ENCODE results near the gene EPB41L1. TPM values are rescaled to one million over a fixed set of nuclear protein-coding genes. Genes with fewer than 3 reads are reported as not detected.

The EPB41L1 gene
- total RNA-seq, 1 experiment from 2014 or later: 38.7 TPM

DNA sequence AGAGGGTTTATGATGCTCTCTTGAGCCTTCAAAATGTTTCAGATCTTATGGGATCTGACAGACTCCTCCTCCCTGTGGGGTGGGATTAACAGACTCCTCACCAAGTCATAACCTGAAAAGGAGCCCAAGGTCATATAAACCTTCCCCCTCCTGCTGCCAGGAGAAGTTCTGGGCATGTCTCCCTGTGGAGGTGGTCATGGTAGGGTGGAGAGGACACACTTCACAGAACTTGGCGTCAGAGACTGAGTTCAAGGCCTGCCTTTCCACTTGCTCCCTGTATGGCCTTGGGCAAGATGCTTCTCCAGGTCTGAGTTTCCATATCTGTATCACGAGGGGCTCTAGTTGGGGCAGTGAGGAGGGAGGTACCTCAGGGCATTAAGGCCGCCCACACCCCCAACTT lies 49.3 kb downstream of the EPB41L1 start (continued):
- TF ChIP-seq, protein P1, sequence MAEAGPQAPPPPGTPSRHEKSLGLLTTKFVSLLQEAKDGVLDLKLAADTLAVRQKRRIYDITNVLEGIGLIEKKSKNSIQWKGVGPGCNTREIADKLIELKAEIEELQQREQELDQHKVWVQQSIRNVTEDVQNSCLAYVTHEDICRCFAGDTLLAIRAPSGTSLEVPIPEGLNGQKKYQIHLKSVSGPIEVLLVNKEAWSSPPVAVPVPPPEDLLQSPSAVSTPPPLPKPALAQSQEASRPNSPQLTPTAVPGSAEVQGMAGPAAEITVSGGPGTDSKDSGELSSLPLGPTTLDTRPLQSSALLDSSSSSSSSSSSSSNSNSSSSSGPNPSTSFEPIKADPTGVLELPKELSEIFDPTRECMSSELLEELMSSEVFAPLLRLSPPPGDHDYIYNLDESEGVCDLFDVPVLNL (CRISPR knock-in tag; IDR thresholded peaks at IDR 0.05; ENCODE audit: borderline replicate concordance, low read depth): no peak
- TF ChIP-seq, protein P2, sequence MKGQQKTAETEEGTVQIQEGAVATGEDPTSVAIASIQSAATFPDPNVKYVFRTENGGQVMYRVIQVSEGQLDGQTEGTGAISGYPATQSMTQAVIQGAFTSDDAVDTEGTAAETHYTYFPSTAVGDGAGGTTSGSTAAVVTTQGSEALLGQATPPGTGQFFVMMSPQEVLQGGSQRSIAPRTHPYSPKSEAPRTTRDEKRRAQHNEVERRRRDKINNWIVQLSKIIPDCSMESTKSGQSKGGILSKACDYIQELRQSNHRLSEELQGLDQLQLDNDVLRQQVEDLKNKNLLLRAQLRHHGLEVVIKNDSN (CRISPR knock-in tag; IDR thresholded peaks at IDR 0.05): no peak

DNA sequence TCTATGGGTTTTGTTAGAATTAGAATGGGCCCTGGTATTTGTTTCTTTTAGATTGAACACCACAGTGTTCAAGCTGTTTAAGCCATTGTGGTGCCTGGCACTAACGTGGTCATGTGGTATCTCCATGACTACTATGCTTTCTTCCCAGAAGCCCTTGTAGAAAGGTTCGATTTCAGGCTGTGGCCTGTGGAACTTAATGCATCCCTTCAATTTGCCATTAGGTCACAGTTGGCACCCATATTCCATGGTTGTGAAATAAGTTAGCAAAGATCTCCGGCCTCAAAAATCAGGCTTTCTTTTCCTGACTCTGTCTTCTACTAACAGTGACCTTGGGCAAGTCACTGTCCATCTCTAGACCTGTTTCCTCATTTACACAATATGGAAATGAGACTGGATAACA lies 50.5 kb downstream of the EPB41L1 start:
- POLR2A ChIA-PET: no interaction called here
- Mint-ChIP-seq H3K4me3 (no peak overlapping the region), H3K27me3 (ENCODE audit: low read depth) (no peaks in the 10 kb centered on the region), H3K9me3 (no peaks in the 10 kb centered on the region), H3K27ac (no peak overlapping the region), H3K4me1 (peaks cover 4% of the 10 kb centered on the region), H3K36me3 (no peaks in the 10 kb centered on the region)
- DNase-seq (ENCODE audit: low spot score): no peak
- CTCF ChIA-PET: no interaction called here
- no peak for ATAC-seq
- TF ChIP-seq TEAD4 (CRISPR knock-in tag; IDR thresholded peaks at IDR 0.05) (no peak), SOX15 (CRISPR knock-in tag; IDR thresholded peaks at IDR 0.05) (no peak), CBFB (CRISPR knock-in tag; IDR thresholded peaks at IDR 0.05; ENCODE audit: low read depth) (no peak), TP53 (CRISPR knock-in tag; IDR thresholded peaks at IDR 0.05) (no peak), MYBL2 (CRISPR knock-in tag; IDR thresholded peaks at IDR 0.05) (no peak), NFE2L1 (CRISPR knock-in tag; IDR thresholded peaks at IDR 0.05) (no peak), HMGA2 (CRISPR knock-in tag; IDR thresholded peaks at IDR 0.05) (no peak)
- TF ChIP-seq, protein P3, sequence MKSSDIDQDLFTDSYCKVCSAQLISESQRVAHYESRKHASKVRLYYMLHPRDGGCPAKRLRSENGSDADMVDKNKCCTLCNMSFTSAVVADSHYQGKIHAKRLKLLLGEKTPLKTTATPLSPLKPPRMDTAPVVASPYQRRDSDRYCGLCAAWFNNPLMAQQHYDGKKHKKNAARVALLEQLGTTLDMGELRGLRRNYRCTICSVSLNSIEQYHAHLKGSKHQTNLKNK (CRISPR knock-in tag; IDR thresholded peaks at IDR 0.05): no peak
- TF ChIP-seq, protein P4, sequence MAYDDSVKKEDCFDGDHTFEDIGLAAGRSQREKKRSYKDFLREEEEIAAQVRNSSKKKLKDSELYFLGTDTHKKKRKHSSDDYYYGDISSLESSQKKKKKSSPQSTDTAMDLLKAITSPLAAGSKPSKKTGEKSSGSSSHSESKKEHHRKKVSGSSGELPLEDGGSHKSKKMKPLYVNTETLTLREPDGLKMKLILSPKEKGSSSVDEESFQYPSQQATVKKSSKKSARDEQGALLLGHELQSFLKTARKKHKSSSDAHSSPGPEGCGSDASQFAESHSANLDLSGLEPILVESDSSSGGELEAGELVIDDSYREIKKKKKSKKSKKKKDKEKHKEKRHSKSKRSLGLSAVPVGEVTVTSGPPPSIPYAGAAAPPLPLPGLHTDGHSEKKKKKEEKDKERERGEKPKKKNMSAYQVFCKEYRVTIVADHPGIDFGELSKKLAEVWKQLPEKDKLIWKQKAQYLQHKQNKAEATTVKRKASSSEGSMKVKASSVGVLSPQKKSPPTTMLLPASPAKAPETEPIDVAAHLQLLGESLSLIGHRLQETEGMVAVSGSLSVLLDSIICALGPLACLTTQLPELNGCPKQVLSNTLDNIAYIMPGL (CRISPR knock-in tag; IDR thresholded peaks at IDR 0.05): no peak

DNA sequence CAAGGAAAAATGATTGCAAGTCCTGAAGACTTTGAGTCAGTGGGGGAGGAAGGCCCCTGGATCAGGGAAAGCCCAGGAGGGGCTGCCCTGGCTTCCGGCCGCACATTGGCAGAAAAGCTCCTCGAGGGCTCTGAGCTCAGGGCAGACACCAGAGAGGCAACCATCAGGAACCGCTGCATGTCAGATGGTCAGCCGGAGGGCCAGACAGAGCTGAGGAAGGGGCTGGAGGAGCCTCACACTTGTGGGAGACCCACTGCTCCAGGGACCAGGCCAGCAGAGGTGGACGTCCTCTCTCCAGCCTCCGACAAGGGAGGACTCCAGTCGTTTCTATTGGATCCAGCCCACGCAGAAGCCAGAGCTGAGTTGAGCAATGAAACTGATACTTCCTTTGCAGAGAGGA lies 51.5 kb downstream of the EPB41L1 start:
- H3K4me1 Mint-ChIP-seq: peaks cover 4% of the 10 kb centered on the region
- H3K4me3 Mint-ChIP-seq: no peak overlapping the region
- H3K27me3 Mint-ChIP-seq (ENCODE audit: low read depth): no peaks in the 10 kb centered on the region
- no peak overlapping the region; the same call in 1 of the 2 replicates for H3K27ac Mint-ChIP-seq
- no peak for ATAC-seq
- POLR2A ChIA-PET: no interaction called here
- no peaks in the 10 kb centered on the region for H3K36me3 Mint-ChIP-seq
- H3K9me3 Mint-ChIP-seq: no peaks in the 10 kb centered on the region
- no peak for DNase-seq (ENCODE audit: low spot score)
- CTCF ChIA-PET: interaction anchor here (1.3 kb wide), 1 partner anchor 233 kb away, joined by 4 read pairs; no protein-coding TSS in a partner anchor
- TF ChIP-seq, protein P5, sequence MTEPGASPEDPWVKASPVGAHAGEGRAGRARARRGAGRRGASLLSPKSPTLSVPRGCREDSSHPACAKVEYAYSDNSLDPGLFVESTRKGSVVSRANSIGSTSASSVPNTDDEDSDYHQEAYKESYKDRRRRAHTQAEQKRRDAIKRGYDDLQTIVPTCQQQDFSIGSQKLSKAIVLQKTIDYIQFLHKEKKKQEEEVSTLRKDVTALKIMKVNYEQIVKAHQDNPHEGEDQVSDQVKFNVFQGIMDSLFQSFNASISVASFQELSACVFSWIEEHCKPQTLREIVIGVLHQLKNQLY (CRISPR knock-in tag; IDR thresholded peaks at IDR 0.05): no peak
- TF ChIP-seq, protein P6, sequence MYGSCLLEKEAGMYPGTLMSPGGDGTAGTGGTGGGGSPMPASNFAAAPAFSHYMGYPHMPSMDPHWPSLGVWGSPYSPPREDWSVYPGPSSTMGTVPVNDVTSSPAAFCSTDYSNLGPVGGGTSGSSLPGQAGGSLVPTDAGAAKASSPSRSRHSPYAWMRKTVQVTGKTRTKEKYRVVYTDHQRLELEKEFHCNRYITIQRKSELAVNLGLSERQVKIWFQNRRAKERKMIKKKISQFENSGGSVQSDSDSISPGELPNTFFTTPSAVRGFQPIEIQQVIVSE (CRISPR knock-in tag; IDR thresholded peaks at IDR 0.05; ENCODE audit: borderline replicate concordance): no peak
- TF ChIP-seq TEAD4 (CRISPR knock-in tag; IDR thresholded peaks at IDR 0.05) (no peak), ESRRA (CRISPR knock-in tag; IDR thresholded peaks at IDR 0.05; ENCODE audit: borderline replicate concordance) (no peak), ZNF423 (CRISPR knock-in tag; IDR thresholded peaks at IDR 0.05) (no peak), ZNF263 (CRISPR knock-in tag; IDR thresholded peaks at IDR 0.05; ENCODE audit: low read depth) (no peak), MYBL2 (CRISPR knock-in tag; IDR thresholded peaks at IDR 0.05) (no peak), EMX1 (CRISPR knock-in tag; IDR thresholded peaks at IDR 0.05) (no peak), TCF7 (CRISPR knock-in tag; IDR thresholded peaks at IDR 0.05; ENCODE audit: low read depth) (no peak), SMAD3 (CRISPR knock-in tag; IDR thresholded peaks at IDR 0.05; ENCODE audit: borderline replicate concordance) (no peak), ATF1 (CRISPR knock-in tag; IDR thresholded peaks at IDR 0.05) (no peak), KAT7 (CRISPR knock-in tag; IDR thresholded peaks at IDR 0.05; ENCODE audit: borderline replicate concordance) (no peak), TP53 (CRISPR knock-in tag; IDR thresholded peaks at IDR 0.05) (no peak), RELA (CRISPR knock-in tag; IDR thresholded peaks at IDR 0.05; ENCODE audit: borderline replicate concordance) (no peak)
- TF ChIP-seq, protein P7, sequence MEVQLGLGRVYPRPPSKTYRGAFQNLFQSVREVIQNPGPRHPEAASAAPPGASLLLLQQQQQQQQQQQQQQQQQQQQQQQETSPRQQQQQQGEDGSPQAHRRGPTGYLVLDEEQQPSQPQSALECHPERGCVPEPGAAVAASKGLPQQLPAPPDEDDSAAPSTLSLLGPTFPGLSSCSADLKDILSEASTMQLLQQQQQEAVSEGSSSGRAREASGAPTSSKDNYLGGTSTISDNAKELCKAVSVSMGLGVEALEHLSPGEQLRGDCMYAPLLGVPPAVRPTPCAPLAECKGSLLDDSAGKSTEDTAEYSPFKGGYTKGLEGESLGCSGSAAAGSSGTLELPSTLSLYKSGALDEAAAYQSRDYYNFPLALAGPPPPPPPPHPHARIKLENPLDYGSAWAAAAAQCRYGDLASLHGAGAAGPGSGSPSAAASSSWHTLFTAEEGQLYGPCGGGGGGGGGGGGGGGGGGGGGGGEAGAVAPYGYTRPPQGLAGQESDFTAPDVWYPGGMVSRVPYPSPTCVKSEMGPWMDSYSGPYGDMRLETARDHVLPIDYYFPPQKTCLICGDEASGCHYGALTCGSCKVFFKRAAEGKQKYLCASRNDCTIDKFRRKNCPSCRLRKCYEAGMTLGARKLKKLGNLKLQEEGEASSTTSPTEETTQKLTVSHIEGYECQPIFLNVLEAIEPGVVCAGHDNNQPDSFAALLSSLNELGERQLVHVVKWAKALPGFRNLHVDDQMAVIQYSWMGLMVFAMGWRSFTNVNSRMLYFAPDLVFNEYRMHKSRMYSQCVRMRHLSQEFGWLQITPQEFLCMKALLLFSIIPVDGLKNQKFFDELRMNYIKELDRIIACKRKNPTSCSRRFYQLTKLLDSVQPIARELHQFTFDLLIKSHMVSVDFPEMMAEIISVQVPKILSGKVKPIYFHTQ (CRISPR knock-in tag; IDR thresholded peaks at IDR 0.05): no peak
- TF ChIP-seq, protein P2 (CRISPR knock-in tag; IDR thresholded peaks at IDR 0.05): no peak
- TF ChIP-seq, protein P8, sequence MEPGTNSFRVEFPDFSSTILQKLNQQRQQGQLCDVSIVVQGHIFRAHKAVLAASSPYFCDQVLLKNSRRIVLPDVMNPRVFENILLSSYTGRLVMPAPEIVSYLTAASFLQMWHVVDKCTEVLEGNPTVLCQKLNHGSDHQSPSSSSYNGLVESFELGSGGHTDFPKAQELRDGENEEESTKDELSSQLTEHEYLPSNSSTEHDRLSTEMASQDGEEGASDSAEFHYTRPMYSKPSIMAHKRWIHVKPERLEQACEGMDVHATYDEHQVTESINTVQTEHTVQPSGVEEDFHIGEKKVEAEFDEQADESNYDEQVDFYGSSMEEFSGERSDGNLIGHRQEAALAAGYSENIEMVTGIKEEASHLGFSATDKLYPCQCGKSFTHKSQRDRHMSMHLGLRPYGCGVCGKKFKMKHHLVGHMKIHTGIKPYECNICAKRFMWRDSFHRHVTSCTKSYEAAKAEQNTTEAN (CRISPR knock-in tag; IDR thresholded peaks at IDR 0.05): no peak
